Measurements from ENCODE around the gene RTL9. TPM values are rescaled to one million over a fixed set of nuclear protein-coding genes. Genes with fewer than 3 reads are reported as not detected.

The RTL9 gene
- total RNA-seq, 1 donor from 2014 or later: under 0.01 TPM

GRCh38 chrX:110397904-110398303 is 39.3 kb downstream of the RTL9 start:
- no peak for DNase-seq (ENCODE audit: low read depth)
- Histone ChIP-seq H3K27me3 (ENCODE audit: control insufficient read depth, insufficient read depth, low read length) (no peaks in the 10 kb centered on the region), H3K36me3 (ENCODE audit: control insufficient read depth, insufficient read depth, low read length) (no peaks in the 10 kb centered on the region), H3K4me3 (ENCODE audit: low read depth, low read length) (no peak overlapping the region)
- TF ChIP-seq CTCF (IDR thresholded peaks at IDR 0.05; ENCODE audit: insufficient read depth, low read length, poor library complexity, severe bottlenecking): no peak

GRCh38 chrX:110399497-110399896 is 40.8 kb downstream of the RTL9 start:
- no peaks in the 10 kb centered on the region for H3K27me3 ChIP-seq (ENCODE audit: control insufficient read depth, insufficient read depth, low read length)
- TF ChIP-seq CTCF (IDR thresholded peaks at IDR 0.05; ENCODE audit: insufficient read depth, low read length, poor library complexity, severe bottlenecking): no peak
- H3K36me3 ChIP-seq (ENCODE audit: control insufficient read depth, insufficient read depth, low read length): no peaks in the 10 kb centered on the region
- no peak for DNase-seq (ENCODE audit: low read depth)
- no peak overlapping the region for H3K4me3 ChIP-seq (ENCODE audit: low read depth, low read length)

- DNase-seq (ENCODE audit: low read depth): no peak
- Histone ChIP-seq H3K27me3 (ENCODE audit: control insufficient read depth, insufficient read depth, low read length) (no peaks in the 10 kb centered on the region), H3K4me3 (ENCODE audit: low read depth, low read length) (no peak overlapping the region), H3K36me3 (ENCODE audit: control insufficient read depth, insufficient read depth, low read length) (no peaks in the 10 kb centered on the region)
- TF ChIP-seq CTCF (IDR thresholded peaks at IDR 0.05; ENCODE audit: insufficient read depth, low read length, poor library complexity, severe bottlenecking): no peak
Measured at GRCh38 chrX:110399966-110400365, 41.3 kb downstream of the RTL9 start.

GRCh38 chrX:110401135-110401534 is 42.5 kb downstream of the RTL9 start:
- H3K4me3 ChIP-seq (ENCODE audit: low read depth, low read length): no peak overlapping the region
- no peaks in the 10 kb centered on the region for H3K36me3 ChIP-seq (ENCODE audit: control insufficient read depth, insufficient read depth, low read length)
- H3K27me3 ChIP-seq (ENCODE audit: control insufficient read depth, insufficient read depth, low read length): no peaks in the 10 kb centered on the region
- no peak for TF ChIP-seq CTCF (IDR thresholded peaks at IDR 0.05; ENCODE audit: insufficient read depth, low read length, poor library complexity, severe bottlenecking)
- DNase-seq (ENCODE audit: low read depth): no peak

GRCh38 chrX:110402091-110402849 is 43.6 kb downstream of the RTL9 start:
- H3K4me3 ChIP-seq (ENCODE audit: low read depth, low read length): no peak overlapping the region
- H3K36me3 ChIP-seq (ENCODE audit: control insufficient read depth, insufficient read depth, low read length): no peaks in the 10 kb centered on the region
- DNase-seq (ENCODE audit: low read depth): no peak
- TF ChIP-seq CTCF (IDR thresholded peaks at IDR 0.05; ENCODE audit: insufficient read depth, low read length, poor library complexity, severe bottlenecking): no peak
- no peaks in the 10 kb centered on the region for H3K27me3 ChIP-seq (ENCODE audit: control insufficient read depth, insufficient read depth, low read length)

GRCh38 chrX:110402850-110403221 is 44.2 kb downstream of the RTL9 start:
- TF ChIP-seq CTCF (IDR thresholded peaks at IDR 0.05; ENCODE audit: insufficient read depth, low read length, poor library complexity, severe bottlenecking): no peak
- no peak for DNase-seq (ENCODE audit: low read depth)
- no peaks in the 10 kb centered on the region for H3K36me3 ChIP-seq (ENCODE audit: control insufficient read depth, insufficient read depth, low read length)
- H3K27me3 ChIP-seq (ENCODE audit: control insufficient read depth, insufficient read depth, low read length): no peaks in the 10 kb centered on the region
- no peak overlapping the region for H3K4me3 ChIP-seq (ENCODE audit: low read depth, low read length)

Measured in kidney epithelial cell (primary cell).